GM19025 (cell line): Measurements from ENCODE around the gene BACH2.
"Not testable (repeated sequence)": the region's sequence is repeated elsewhere in the genome, so short reads cannot be mapped to it uniquely, and the experiment has no call there.

ENCODE experiments used
- ATAC-seq: cut with Tn5 transposase; IDR thresholded peaks from one replicate; pipeline ENCODE4 v1.9.1; 2021; ENCODE audit warnings: mild to moderate bottlenecking, low read depth, moderate library complexity; ENCODE audit not compliant: unreplicated experiment

Gene BACH2

DNA sequence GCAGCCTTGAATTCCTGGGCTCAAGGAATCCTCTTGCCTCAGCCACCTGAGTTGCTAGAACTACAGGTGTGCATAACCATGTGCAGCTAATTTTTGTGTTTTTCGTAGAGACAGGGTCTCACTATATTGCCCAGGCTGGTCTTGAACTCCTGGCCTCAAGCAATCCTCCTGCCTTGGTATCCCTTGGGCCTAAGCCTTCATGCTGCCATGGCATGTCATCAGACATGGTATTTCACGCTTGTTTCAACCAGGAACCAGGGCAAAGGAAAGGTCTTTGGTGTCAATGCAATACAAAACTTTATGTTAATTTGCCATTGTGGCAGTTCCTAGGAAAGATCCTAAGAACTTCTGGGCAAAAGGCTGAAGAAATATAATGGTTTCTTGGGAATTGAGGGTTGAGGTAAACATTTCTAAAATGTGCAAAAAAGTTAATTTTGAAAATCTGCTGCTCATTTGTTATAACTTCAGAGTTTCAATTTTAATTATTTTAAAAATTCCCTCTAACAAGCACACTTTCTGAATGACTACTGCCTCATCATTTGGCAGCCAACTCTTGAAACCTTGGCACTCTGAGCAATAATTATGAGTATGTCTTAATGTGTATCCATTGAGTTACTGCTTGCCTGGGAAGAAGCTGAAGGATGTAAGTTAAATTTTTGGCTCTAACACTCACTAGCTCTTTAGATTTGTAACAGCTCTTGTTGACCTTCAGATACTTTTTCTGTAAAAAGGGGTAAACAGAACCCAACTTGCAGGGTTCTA lies 248.3 kb downstream of the BACH2 start:
- no peak for ATAC-seq

GRCh38 chr6:90045535-90045934 lies 251.1 kb downstream of the BACH2 start:
- no peak for ATAC-seq

DNA sequence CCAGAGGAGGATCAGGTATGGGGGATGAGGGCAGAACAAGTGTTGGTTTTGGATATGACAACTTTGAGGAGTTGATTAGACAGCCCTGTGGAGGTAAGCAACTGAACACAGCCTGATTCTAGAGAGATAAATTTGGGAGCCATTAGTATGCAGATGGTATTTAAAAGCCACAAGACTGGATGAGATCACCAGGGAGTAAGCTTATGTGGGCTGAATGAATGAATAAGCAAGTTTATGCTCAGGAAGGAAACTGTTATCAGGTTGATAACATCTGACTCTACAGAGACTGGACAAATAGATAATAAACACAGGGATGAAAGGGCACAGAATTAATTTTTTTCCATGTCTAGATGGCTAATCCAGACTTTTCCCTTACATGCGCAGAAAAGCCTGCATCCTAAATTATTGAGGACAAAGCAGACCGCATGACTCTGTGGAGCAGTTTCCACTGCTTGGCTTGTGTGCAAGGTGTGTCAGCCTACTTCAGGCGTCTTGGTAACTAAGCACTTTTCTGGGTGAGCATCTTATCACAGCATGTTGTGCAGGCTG lies 251.7 kb downstream of the BACH2 start:
- no peak for ATAC-seq

- ATAC-seq: no peak
These were observed 252.3 kb downstream of the BACH2 start for GRCh38 chr6:90044182-90044832.

DNA sequence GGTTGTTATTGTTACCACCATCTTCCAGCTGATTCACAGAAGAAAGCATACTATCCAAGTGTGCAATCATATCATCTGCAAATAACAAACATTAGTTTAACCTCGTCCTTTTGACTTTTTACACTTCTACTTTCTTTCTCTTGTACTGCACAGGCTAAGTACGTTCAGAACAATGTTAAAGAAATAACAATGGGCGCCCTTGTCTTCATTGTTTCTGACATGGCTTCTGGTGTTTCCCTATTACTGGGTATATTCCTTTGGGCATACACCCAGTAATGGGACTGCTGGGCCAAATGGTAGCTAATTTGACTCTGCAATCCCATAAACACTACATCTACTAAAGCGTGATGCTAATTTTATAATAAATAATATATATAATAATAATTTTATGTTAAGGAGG lies 255.7 kb downstream of the BACH2 start:
- ATAC-seq: no peak

GRCh38 chr6:90039911-90040310 lies 256.7 kb downstream of the BACH2 start:
- ATAC-seq: no peak

GRCh38 chr6:90038961-90039653 lies 257.5 kb downstream of the BACH2 start:
- ATAC-seq: no peak

GRCh38 chr6:90036963-90037362 lies 259.7 kb downstream of the BACH2 start:
- ATAC-seq: no peak

GRCh38 chr6:90035047-90035723 lies 261.5 kb downstream of the BACH2 start:
- no peak for ATAC-seq

GRCh38 chr6:90033746-90034271 lies 262.8 kb downstream of the BACH2 start:
- no peak for ATAC-seq

- ATAC-seq: not testable (repeated sequence)
These were observed 264.0 kb downstream of the BACH2 start for GRCh38 chr6:90032489-90033212.

DNA sequence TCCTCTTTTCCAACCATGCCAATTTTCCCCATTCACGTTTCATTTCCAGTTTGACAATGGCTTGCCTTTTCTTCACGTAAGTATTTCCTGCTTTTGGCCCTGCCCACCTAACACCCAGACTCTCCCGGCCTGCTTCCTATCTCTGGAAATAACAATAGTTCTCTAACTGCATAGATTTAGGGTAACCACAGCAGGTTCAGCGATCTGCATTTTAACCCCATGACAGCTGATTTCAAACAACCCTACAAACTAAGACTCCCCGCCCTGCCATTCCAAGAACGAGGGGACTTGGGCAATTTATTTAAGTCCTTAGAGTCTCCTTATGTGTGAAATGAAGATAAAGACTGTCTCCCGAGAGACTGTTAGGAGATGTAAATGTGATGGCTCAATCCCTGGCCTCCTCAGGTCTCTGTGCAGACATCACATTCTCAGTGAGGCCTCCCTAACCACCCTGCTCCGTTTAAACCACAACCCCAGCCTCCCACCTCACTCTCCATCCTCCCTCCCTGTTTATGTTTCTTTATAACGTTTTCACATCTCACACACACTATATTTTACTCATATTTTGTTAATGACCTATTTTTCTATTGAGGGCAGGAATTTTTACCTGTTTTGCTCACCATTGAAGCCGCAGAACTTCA lies 267.5 kb downstream of the BACH2 start:
- ATAC-seq: no peak

GRCh38 chr6:90028066-90028778 lies 268.4 kb downstream of the BACH2 start:
- ATAC-seq: no peak

- ATAC-seq: no peak
These were observed 270.4 kb downstream of the BACH2 start for GRCh38 chr6:90026216-90026615.

DNA sequence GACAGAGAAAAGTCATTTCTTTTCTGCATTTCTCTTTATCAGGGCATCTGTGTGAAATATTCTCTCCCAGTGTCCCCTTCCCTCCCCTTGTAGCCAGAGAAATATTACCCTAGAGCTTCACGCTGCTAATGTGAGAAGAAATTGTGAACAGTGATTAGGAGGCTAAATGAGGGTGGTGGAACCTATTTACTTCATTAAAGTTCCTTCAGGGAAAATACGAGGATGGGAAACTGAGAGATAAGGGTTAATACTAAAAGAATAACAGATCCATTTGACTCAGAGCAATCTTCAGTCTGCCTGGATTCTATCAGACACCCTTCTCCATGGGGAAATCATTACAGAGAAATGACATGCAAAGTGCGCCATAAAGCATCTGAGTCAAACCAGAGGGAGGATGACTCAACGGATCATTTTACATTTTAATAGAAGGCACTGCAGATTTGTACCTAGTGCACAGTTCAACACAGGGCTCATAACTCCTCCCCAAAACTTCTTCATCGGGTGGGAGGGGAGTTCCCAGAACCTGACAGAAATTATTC lies 271.1 kb downstream of the BACH2 start:
- no peak for ATAC-seq

- ATAC-seq: no peak
These were observed 272.0 kb downstream of the BACH2 start for GRCh38 chr6:90024633-90025032.

- no peak for ATAC-seq
These were observed 274.9 kb downstream of the BACH2 start for GRCh38 chr6:90021711-90022110.

- ATAC-seq: no peak
These were observed 275.9 kb downstream of the BACH2 start for GRCh38 chr6:90020746-90021145.
